ENCODE results near the gene ZAP70.

GRCh38 chr2:97713296-97714083, at the start of gene ZAP70:
- no peak for TF ChIP-seq CTCF (conservative IDR thresholded peaks at IDR 0.05; ENCODE audit: low read length)
- no peak for TF ChIP-seq EZH2phosphoT487 (IDR thresholded peaks at IDR 0.05; ENCODE audit: borderline replicate concordance, low read depth, low read length)

Data from OCI-LY7 (cell line).